C1 segment of cervical spinal cord (tissue), 14 donors: ENCODE data around the gene ZBP1.
A peak's percentile ranks its signal among the peaks of the same experiment; 100 is the strongest.

ENCODE experiments used
- DNase-seq, 14 donors: peaks; one replicate each; lab custom pipeline; 2025; lab: John Stamatoyannopoulos, UW

ZBP1 gene

GRCh38 chr20:57658833-57659516 lies 38.7 kb upstream of the ZBP1 start:
- DNase-seq: no peak

- DNase-seq: no peak
Measured at GRCh38 chr20:57658447-57658832, 38.2 kb upstream of the ZBP1 start.

GRCh38 chr20:57657535-57658446 lies 37.6 kb upstream of the ZBP1 start:
- peak in 1 of 14 donors; percentile 32 for DNase-seq

GRCh38 chr20:57656821-57657534 lies 36.8 kb upstream of the ZBP1 start:
- DNase-seq: no peak

GRCh38 chr20:57656252-57656820 lies 36.1 kb upstream of the ZBP1 start:
- no peak for DNase-seq

GRCh38 chr20:57655809-57656155 lies 35.6 kb upstream of the ZBP1 start:
- no peak for DNase-seq

GRCh38 chr20:57654998-57655808 lies 35.0 kb upstream of the ZBP1 start:
- DNase-seq: no peak

- peak in 7 of 14 donors; percentile 9 to 49 (median 23) for DNase-seq
Measured at GRCh38 chr20:57654363-57654997, 34.3 kb upstream of the ZBP1 start.

GRCh38 chr20:57653910-57654309 lies 33.7 kb upstream of the ZBP1 start:
- no peak for DNase-seq

- DNase-seq: no peak
Measured at GRCh38 chr20:57653546-57653900, 33.3 kb upstream of the ZBP1 start.

GRCh38 chr20:57652606-57653545 lies 32.6 kb upstream of the ZBP1 start:
- no peak for DNase-seq

GRCh38 chr20:57651881-57652605 lies 31.8 kb upstream of the ZBP1 start:
- DNase-seq: no peak

GRCh38 chr20:57650756-57651483 lies 30.7 kb upstream of the ZBP1 start:
- DNase-seq: no peak

GRCh38 chr20:57650266-57650665 lies 30.0 kb upstream of the ZBP1 start:
- DNase-seq: no peak

GRCh38 chr20:57649617-57650015 lies 29.4 kb upstream of the ZBP1 start:
- no peak for DNase-seq

- no peak for DNase-seq
Measured at GRCh38 chr20:57648878-57649616, 28.8 kb upstream of the ZBP1 start.
